GM12892 (cell line): ENCODE results near the gene URB1.

Source experiments
- POLR2A ChIP-seq: IDR thresholded peaks from 2 replicates; pipeline ENCODE4 v1.6.1; 2011; ENCODE audit warnings: low read depth, low read length, control low read depth
- TAF1 ChIP-seq: IDR thresholded peaks from 2 replicates; pipeline ENCODE4 v1.6.1; 2011; ENCODE audit warnings: low read depth, mild to moderate bottlenecking, control low read depth, low read length, borderline replicate concordance

DNA sequence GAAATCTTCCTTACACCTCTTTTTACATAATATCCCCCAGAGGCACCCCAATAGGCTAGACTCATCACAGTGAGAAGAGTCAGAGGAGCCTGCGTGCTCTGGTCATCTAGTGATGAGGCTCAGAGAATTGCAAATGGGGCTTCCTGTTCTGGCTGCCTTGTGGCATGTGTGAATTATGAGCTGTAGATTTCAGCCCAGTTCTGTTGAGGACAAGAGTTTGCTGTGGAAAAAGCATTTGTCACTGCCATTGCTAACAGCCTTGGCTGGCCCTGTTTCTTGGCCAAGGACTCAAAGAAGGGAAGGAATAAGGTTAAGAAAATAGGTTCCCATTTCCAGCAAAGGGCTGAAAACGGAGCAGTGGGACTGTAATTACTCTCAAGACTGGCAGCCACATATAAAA, 63.5 kb downstream of the URB1 start:
- TF ChIP-seq POLR2A (no peak), TAF1 (no peak)
